ENCODE results near the gene KCTD14. TPM values are rescaled to one million over a fixed set of nuclear protein-coding genes. Genes with fewer than 3 reads are reported as not detected.

Gene KCTD14
- total and polyA plus RNA-seq, 9 of the 15 experiments (the other 6 are each of a cell fraction or from before 2014, with no cell fraction given) = 0.04 to 0.30 (median 0.11) TPM; not detected in 2

- TF ChIP-seq FOXK1 (CRISPR knock-in tag; IDR thresholded peaks at IDR 0.05; ENCODE audit: borderline replicate concordance) = peak; percentile 86
- peak; percentile 81 for TF ChIP-seq POLR2H (tag; IDR thresholded peaks at IDR 0.05; ENCODE audit: low read depth)
- no peak for TF ChIP-seq JUNB (CRISPR knock-in tag; conservative IDR thresholded peaks at IDR 0.05)
- no peak for TF ChIP-seq MEF2A (IDR thresholded peaks at IDR 0.05; ENCODE audit: control insufficient read depth, low read depth, low read length)
- 0 out of 2 replicates have a peak, but pooled peaks have one; percentile 72 for TF ChIP-seq ZNF551 (CRISPR knock-in tag; IDR thresholded peaks at IDR 0.05)
- no peak for TF ChIP-seq XRCC4 (IDR thresholded peaks at IDR 0.05; ENCODE audit: extremely low read depth, insufficient read depth, insufficient read length)
- TF ChIP-seq FOXA3 (CRISPR knock-in tag; conservative IDR thresholded peaks at IDR 0.05 in 1 of 2, IDR thresholded peaks at IDR 0.05 in 1 of 2) = no peak
- TF ChIP-seq CREM (IDR thresholded peaks at IDR 0.05; ENCODE audit: low read depth) = peak; percentile 84
- TF ChIP-seq ZKSCAN8 (CRISPR knock-in tag; IDR thresholded peaks at IDR 0.05) = no peak
- TF ChIP-seq THRAP3 (IDR thresholded peaks at IDR 0.05; ENCODE audit: borderline replicate concordance) = no peak
- no peak for TF ChIP-seq CTCFL (IDR thresholded peaks at IDR 0.05; ENCODE audit: borderline replicate concordance, insufficient read depth, low read depth, low read length, poor library complexity, severe bottlenecking)
- no peak for TF ChIP-seq GTF2A2 (tag; IDR thresholded peaks at IDR 0.05)
- 0 out of 2 replicates have a peak, but pooled peaks have one; percentile 12 for TF ChIP-seq CEBPB (tag; IDR thresholded peaks at IDR 0.05)
- TF ChIP-seq IFI16 (CRISPR knock-in tag; IDR thresholded peaks at IDR 0.05) = no peak
- TF ChIP-seq SNIP1 (IDR thresholded peaks at IDR 0.05; ENCODE audit: low read depth) = peak; percentile 80
- TF ChIP-seq MNT (conservative IDR thresholded peaks at IDR 0.05) = peak; percentile 87 to 93
- no peak for TF ChIP-seq RBM34 (IDR thresholded peaks at IDR 0.05; ENCODE audit: borderline replicate concordance, insufficient read depth, low read length)
- peak in 1 of 2 experiments; percentile 87; a peak in 2 of 4 replicates for TF ChIP-seq SRF (CRISPR knock-in tag; IDR thresholded peaks at IDR 0.05)
- no peak for TF ChIP-seq SRSF1 (IDR thresholded peaks at IDR 0.05; ENCODE audit: low read depth, low read length)
- TF ChIP-seq NR2C1 (IDR thresholded peaks at IDR 0.05) = peak; percentile 98
- peak; percentile 98 for TF ChIP-seq NR2C1 (tag; IDR thresholded peaks at IDR 0.05)
- TF ChIP-seq CXXC5 (CRISPR knock-in tag; IDR thresholded peaks at IDR 0.05) = peak; percentile 95
- TF ChIP-seq POU5F1 (IDR thresholded peaks at IDR 0.05; ENCODE audit: borderline replicate concordance, low read depth, low read length, partially characterized antibody) = peak; percentile 65
- TF ChIP-seq GABPA (tag; conservative IDR thresholded peaks at IDR 0.05; ENCODE audit: low read depth) = peak; percentile 98
Measured at GRCh38 chr11:77994434-77995362, 28.4 kb downstream of the KCTD14 start, which contains the start of gene INTS4 (continued).
